Putamen (tissue), 1 donor: ENCODE results near the gene CARNS1.
"Not testable (repeated sequence)": the region's sequence is repeated elsewhere in the genome, so short reads cannot be mapped to it uniquely, and the experiment has no call there.

ENCODE experiments used
- DNase-seq: peaks from one replicate; pipeline ENCODE4 v3.0.0-alpha.2; 2016; ENCODE audit warnings: low spot score

Gene CARNS1

DNA sequence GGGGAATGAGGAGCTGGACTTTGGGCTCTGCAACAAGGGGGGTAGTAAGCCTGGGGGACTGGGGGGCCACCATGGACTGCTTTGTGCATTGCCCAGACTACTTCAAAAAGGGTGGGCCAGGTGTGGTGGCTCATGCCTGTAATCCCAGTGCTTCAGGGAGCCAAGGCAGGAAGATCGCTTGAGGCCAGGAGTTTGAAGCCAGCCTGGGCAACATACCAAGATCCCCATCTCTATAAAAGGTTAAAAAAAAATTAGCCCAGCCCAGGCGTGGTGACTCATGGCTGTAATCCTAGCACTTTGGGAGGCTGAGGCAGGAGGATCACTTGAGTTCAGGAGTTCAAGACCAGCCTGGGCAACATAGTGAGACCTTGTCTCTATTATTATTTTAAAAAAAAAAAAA, 50.1 kb downstream of the CARNS1 start:
- not testable (repeated sequence) for DNase-seq

DNA sequence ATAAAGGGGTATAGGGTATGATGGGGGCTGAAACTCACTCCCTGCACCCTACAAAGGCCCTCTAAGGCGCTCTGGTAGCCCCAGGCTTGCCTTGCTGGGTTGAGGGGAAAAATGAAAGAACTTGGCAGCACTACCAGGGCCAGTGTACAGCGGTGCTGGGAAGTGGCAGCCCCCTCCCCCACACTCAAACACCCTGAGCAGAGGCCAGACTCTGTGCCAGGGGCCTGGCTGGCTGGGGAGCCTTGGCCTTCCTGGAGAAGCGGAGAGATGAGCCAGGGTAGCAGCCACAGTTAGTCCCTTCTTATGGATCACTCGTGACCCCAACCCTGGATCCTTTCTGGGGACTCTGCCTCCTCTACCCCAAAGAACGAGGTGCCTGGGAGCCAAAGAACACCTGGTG, 50.9 kb downstream of the CARNS1 start:
- DNase-seq: no peak

DNA sequence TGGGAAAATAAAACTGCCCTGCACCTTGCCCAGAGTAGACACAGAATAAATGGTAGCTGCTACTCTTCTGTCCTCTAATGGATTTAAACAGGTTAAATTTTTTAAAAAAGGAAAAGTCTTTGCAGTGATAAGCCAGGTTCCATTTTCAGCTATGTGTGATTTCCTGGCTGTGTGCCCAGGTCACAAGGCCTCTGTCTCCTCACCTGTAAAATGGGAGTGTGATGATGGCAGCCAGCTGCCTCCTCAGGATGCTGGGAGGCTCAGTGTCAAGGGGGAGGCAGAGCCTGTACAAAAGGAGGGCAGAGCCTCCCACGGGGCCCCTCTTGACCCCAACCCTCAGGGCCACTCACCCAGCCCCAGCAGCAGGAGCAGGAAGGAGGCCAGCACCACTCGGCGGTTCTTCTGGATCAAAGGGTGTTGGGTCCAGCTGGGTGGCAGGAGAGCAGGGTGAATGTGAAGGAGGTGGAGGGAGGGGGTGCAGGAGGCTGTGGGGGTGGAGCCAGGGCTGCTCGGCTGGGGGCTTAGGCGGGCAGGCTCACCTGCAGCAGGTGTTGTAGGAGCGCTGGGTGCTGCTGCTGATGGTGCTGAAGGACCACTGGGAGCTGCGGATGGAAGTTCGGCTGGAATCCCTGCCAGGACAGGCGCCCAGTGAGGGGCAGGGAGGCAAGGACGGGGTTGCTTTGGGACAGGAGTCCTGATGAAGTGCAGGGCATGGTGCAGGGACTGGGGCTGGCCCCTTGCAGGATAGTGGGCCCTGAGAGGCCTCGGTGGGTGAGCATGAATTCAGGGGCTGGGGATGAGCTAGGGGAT, 51.7 kb downstream of the CARNS1 start:
- DNase-seq: no peak

DNA sequence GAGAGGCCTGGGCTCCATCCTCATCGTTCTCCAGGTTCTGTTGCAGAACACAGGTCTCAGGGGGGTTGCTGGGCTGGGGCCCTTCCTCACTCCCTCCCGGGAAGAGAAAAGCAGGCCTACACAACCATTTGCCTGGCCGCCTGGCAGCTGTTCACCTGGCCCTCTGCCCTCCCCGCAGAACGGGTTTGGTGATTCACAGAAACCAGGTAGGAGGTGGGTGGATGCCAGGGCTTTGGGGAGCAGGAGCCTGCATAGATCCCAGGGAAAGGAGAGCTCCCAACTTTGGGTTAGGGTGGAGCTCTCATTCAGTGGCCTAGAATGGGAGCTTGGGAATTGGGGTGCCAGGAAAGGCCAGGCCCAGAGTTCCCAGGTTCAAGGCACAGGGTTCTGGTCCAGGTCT, 52.6 kb downstream of the CARNS1 start:
- no peak for DNase-seq

DNA sequence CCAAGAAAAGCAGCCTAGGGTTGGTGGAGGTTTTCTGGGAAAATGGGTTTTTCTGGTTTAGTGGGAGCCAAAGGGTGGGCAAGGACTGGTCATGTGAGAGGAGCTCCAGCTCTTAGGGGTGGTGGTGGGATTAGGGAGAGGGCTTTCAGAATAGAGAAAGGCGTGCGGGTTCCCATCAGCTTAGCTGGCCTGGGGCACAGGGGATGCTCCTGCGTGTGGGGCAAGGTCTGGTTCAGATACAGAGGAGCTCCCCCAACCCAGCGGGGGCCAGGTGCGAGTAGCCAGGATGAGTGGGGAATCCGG, 52.9 kb downstream of the CARNS1 start:
- no peak for DNase-seq

DNA sequence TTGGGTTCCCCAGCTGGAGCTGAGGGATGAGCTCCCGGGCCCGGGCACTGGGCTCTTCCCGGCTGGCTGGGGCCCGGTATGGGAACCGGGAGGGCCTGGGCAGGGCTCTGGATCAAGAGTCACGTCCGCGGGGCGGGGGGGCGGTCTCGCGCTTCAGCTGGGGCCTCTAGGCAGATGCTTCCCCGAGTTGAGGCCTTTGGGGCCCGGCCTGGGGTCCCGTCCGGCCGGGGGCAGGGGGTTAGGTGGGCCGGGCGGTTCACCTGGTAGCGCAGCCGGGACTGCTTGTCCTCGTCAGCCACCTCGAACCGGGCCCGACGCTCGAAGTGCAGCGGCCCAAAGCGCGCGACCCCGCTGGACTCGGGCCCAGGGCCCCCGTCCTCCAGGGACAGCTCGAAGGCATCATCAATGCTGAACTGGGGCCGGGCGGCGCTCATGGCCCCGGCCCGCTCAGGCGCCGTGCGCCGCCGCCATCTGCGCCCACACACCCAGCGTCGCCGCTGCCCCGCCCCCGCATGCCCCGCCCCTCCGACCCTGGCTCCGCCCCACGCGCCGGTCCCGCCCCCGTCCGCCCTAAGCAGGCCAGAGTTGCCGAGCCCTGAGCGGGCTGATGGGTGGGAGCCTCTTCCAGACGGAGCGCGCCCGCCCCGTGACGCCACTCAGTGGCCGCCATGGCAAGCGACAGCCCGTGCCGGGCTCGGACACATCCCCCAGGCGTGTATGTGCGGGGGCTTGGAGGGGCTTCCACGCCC, 53.5 kb downstream of the CARNS1 start, which contains the start of gene TMEM134:
TSS of gene TMEM134 (minus strand) at position 493 of the 749 bp plus-strand sequence. CDS start at position 434, 59 bp downstream.
- peak; percentile 94 for DNase-seq

DNA sequence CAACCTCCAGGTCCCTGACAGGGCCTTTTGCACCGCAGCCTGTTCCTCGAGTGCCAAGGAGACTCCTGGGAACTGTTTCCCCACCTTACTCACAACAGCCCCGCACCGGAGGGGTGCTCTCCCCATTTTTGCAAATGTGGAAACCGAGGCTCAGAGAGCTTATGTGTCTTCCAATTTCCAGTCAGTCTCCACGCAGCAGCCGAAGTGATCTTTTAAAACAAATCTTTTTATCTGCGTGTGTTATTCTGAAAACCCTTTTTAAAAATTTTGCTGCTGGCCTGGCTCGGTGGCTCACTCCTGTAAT, 54.0 kb downstream of the CARNS1 start:
- no peak for DNase-seq

DNA sequence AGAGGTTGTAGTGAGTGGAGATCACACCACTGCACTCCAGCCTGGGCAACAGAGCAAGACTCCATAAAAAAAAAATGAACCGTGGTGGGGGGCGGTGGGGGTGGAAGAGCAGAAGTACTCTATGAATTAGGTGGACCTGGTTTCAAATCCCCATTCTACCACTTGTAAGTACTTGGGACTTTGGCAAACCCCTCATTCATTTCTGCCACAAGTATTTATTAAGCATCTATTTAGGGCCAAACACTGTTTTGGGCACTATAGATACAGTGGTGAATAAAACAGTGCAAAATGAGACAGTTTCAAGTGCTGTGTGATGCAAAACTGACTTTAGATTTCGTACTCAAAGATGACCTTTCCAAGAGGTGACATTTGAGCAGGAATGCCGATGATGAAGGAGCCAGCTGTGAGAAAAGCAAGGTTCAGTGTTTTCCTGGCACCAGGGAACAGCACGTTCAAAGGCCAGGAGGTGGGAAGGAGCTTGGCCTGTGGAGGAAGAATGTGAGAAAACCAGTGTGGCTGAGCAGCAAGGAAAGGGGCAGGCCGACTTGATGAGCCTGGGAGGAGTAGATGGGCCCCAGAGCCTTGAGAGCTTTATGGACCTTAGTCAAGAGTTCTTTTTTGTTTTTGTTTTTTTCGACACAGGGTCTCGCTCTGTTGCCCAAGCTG, 55.0 kb downstream of the CARNS1 start:
- DNase-seq: no peak

DNA sequence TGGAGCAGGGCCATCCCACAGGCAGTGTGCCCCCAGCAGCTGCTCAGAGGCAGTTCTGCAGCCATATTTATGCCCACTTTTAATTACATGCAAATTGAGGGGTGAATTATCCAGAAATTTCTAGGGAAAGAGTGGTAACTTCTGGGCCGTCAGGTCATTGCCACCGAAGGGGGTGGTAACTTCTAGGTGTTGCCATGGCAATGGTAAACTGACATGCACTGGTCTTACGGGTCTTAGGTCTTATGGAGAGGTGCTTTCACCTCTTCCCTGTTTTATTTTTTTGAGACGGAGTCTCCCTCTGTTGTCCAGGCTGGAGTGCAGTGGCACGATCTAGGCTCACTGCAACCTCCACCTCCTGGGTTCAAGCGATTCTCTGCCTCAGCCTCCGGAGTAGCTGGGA, 57.4 kb downstream of the CARNS1 start:
- DNase-seq: no peak
